Common myeloid progenitor, CD34-positive (primary cell): Measurements from ENCODE around the gene RAD51AP2.
"Not testable (repeated sequence)": the region's sequence is repeated elsewhere in the genome, so short reads cannot be mapped to it uniquely, and the experiment has no call there.

Experiments used
- CTCF ChIA-PET: fragments of 350-600 bp; sonication (Branson Sonifier 250); formaldehyde crosslinking; loops from one replicate; lab custom pipeline; 2021; ENCODE audit warnings: antibody characterized with exemption; lab: Charles Lee
- POLR2A ChIA-PET: fragments of 350-600 bp; sonication (Branson Sonifier 250); formaldehyde crosslinking; loops from one replicate; lab custom pipeline; 2021; ENCODE audit warnings: antibody characterized with exemption; lab: Charles Lee
- DNase-seq, 3 donors: peaks; one replicate each; pipeline versions ENCODE4 v3.0.0 to v3.0.0-alpha.2; 2013
- H3K27ac ChIP-seq, 2 experiments: 1 replicate in 1 of 2; 2 replicates in 1 of 2; pipeline ENCODE4 v1.7.0; 2013; ENCODE audit warnings: inconsistent platforms in 2 of 2, low read length in 2 of 2, mild to moderate bottlenecking in 2 of 2, low read depth in 1 of 2, moderate library complexity in 1 of 2; ENCODE audit not compliant: severe bottlenecking in 2 of 2, insufficient read depth in 1 of 2, poor library complexity in 1 of 2
- H3K27me3 ChIP-seq, 5 experiments: replicated peaks in 2 of 5; 1 replicate in 3 of 5; 2 replicates in 2 of 5; pipeline versions ENCODE4 v1.6.1 to v1.7.0; 2013; ENCODE audit warnings: low read length in 4 of 5, mild to moderate bottlenecking in 2 of 5, moderate library complexity in 2 of 5, inconsistent platforms in 1 of 5; ENCODE audit not compliant: insufficient read depth in 5 of 5, control insufficient read depth in 4 of 5
- H3K36me3 ChIP-seq, 4 experiments: 1 replicate in 2 of 4; 2 replicates in 2 of 4; pipeline versions ENCODE4 v1.6.1 to v1.7.0; 2013; ENCODE audit warnings: low read length in 3 of 4, control low read depth in 1 of 4, mild to moderate bottlenecking in 1 of 4; ENCODE audit not compliant: control insufficient read depth in 4 of 4, insufficient read depth in 4 of 4
- H3K4me1 ChIP-seq, 4 experiments: 1 replicate in 3 of 4; 2 replicates in 1 of 4; pipeline versions ENCODE4 v1.6.1 to v1.7.1; 2013; ENCODE audit warnings: low read length in 3 of 4, mild to moderate bottlenecking in 3 of 4, control low read depth in 1 of 4, inconsistent platforms in 1 of 4, moderate library complexity in 1 of 4; ENCODE audit not compliant: control insufficient read depth in 4 of 4, insufficient read depth in 4 of 4; ENCODE audit errors: control extremely low read depth in 1 of 4
- H3K4me3 ChIP-seq, 7 experiments: 1 replicate in 4 of 7; 2 replicates in 3 of 7; pipeline versions ENCODE4 v1.5.1 to v1.7.0; 2013; ENCODE audit warnings: mild to moderate bottlenecking in 7 of 7, low read length in 6 of 7, moderate library complexity in 6 of 7, inconsistent platforms in 2 of 7, low read depth in 2 of 7, control low read depth in 1 of 7; ENCODE audit not compliant: insufficient read depth in 4 of 7, control insufficient read depth in 1 of 7; ENCODE audit errors: extremely low read depth in 1 of 7
- H3K9me3 ChIP-seq, 5 experiments: 1 replicate in 4 of 5; 2 replicates in 1 of 5; pipeline versions ENCODE4 v1.6.1 to v1.7.1; 2013; ENCODE audit warnings: low read length in 4 of 5, mild to moderate bottlenecking in 2 of 5, inconsistent platforms in 1 of 5, low read depth in 1 of 5, moderate library complexity in 1 of 5; ENCODE audit not compliant: control insufficient read depth in 4 of 5, insufficient read depth in 2 of 5; ENCODE audit errors: control extremely low read depth in 1 of 5
- WGBS: methylation state at CpG from one replicate; pipeline ENCODE4 v1.1.5; 2013; ENCODE audit not compliant: insufficient coverage; 5-methylcytosine and 5-hydroxymethylcytosine counted together

Gene RAD51AP2

DNA sequence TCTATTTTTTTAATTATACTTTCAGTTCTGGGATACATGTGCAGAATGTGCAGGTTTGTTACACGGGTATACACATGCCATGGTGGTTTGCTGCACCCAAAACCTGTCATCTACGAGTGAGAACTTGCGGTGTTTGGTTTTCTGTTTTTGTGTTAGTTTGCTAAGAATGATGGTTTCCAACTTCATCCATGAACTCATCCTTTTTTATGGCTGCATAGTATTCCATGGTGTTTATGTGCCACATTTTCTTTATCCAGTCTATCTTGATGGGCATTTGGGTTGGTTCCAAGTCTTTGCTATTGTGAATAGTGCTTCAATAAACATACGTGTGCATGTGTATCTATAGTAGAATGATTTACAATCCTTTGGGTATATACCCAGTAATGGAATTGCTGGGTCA, 29.6 kb downstream of the RAD51AP2 start:
- H3K27me3 ChIP-seq, DNase-seq, CTCF ChIA-PET, H3K9me3 ChIP-seq, H3K4me1 ChIP-seq, H3K27ac ChIP-seq, POLR2A ChIA-PET, H3K36me3 ChIP-seq, H3K4me3 ChIP-seq: not testable (repeated sequence)
- no CpG with 5 or more reads among the region's 4 CpGs for WGBS

DNA sequence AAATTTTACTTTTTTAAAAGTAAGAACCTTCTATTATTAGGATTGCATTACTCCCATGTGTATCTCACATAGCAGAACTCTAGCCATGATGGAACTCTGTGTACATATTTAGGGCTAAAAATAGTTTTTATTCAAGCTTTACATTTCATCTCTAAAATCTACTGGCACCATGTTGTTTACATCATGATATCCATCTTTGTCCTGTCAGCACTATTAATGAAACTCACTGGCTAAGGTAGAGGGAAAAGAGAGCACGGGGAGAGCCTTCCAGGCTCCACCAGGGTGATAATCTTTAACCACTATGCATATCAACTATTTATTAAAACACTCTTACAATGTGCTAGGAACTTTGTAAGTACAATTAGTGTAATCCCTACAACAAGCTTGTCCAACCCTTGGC, 34.7 kb downstream of the RAD51AP2 start:
- Histone ChIP-seq H3K27me3 (no peaks in the 10 kb centered on the region), H3K36me3 (no peaks in the 10 kb centered on the region), H3K27ac (no peak overlapping the region), H3K9me3 (no peaks in the 10 kb centered on the region), H3K4me1 (no peaks in the 10 kb centered on the region), H3K4me3 (no peak overlapping the region)
- ChIA-PET POLR2A (no interaction called here), CTCF (no interaction called here)
- no CpG with 5 or more reads among the region's 1 CpG for WGBS
- no peak for DNase-seq

DNA sequence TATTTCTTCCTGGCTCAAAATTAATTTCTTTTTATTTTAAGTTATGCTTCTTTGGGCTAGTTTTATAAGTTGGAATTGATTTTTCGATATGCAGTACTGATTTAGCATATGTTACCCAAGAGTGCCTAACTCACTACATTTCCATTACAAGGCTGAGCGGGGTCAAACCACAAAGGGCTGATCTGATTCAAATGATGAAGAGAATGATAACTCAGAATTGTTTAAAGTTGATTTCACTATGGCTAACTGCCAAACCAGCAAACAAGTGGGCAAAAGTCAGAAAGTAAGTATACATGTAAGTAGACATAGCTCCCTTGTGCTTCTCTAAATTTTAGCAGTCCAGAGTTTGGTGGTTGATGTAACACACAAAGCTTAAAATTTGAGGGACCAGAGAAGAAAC, 35.6 kb downstream of the RAD51AP2 start:
- H3K27me3 ChIP-seq: no peaks in the 10 kb centered on the region
- H3K36me3 ChIP-seq: no peaks in the 10 kb centered on the region
- ChIA-PET CTCF (no interaction called here), POLR2A (no interaction called here)
- no peak for DNase-seq
- no peaks in the 10 kb centered on the region for H3K4me1 ChIP-seq
- H3K4me3 ChIP-seq: no peak overlapping the region
- no peaks in the 10 kb centered on the region for H3K9me3 ChIP-seq
- H3K27ac ChIP-seq: no peak overlapping the region
- WGBS: no CpG with 5 or more reads among the region's 2 CpGs

DNA sequence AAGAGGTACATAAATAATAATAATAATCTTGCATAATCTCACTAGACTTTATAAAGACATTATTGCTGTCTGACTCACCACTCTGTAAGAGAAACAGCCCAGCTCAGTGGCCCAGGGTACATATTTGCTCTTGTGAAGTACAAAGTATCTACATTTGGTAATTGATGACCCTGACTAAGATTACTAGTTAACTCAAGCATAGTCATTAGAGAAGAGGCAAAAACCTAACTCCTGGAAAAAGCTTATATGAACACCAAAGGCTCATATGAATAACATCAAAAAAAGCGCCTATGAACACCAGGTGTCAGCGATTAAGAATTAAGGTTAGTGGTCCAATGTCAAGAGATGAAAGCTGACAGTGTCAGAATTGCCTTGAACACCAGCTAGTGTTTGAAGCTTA, 38.4 kb downstream of the RAD51AP2 start:
- Histone ChIP-seq H3K27me3 (no peaks in the 10 kb centered on the region), H3K4me1 (no peaks in the 10 kb centered on the region), H3K4me3 (no peak overlapping the region), H3K36me3 (no peaks in the 10 kb centered on the region), H3K9me3 (no peaks in the 10 kb centered on the region), H3K27ac (no peak overlapping the region)
- 100% methylated on average over 2 of the region's 2 CpGs for WGBS
- POLR2A ChIA-PET: no interaction called here
- no peak for DNase-seq
- CTCF ChIA-PET: no interaction called here

DNA sequence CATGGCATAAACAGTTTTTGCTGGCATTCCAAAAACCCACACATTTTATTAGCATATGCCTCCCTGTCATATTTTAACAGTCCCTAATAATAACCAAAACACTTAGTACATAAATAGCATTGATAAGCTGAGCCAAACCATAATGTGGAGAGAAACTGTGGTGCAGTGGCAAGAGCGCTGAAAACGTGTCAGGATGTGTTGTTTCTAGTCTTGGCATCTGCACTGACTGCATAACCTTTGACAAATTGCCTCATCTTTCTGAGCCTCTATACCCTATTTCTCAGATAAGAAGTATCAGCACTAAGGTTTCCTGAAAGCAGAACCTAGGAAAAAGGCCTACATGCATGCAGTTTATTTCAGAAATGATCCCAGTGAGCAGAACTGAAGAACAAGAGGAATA, 41.4 kb downstream of the RAD51AP2 start:
- no peak for DNase-seq
- POLR2A ChIA-PET: no interaction called here

DNA sequence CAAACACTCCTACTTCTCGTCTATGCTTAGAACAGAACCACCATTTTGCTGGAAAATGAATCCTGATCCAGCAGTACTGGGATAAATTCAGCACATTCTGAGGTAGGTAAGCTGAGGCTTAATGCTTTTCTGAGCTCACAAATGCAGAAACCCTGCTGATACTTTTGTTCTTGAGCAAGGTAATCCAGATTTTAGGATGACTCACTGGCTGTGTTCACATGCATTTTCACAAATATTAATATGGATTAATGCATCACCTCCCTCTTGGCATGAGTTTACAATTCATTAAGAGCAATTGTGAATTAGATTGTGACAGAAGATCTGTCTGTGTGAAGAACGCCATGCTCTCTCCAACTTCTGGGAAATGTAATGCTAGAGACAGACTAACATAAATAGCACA, 42.2 kb downstream of the RAD51AP2 start:
- POLR2A ChIA-PET: no interaction called here
- 100% methylated on average over 1 of the region's 2 CpGs for WGBS
- H3K36me3 ChIP-seq: no peaks in the 10 kb centered on the region

More for the DNA sequence above, 41.4 kb downstream of the RAD51AP2 start:
- CTCF ChIA-PET: no interaction called here
- Histone ChIP-seq H3K27me3 (no peaks in the 10 kb centered on the region), H3K4me3 (no peak overlapping the region), H3K36me3 (no peaks in the 10 kb centered on the region), H3K27ac (no peak overlapping the region), H3K4me1 (no peaks in the 10 kb centered on the region), H3K9me3 (no peaks in the 10 kb centered on the region)
- 94% methylated on average over 2 of the region's 2 CpGs for WGBS

DNA sequence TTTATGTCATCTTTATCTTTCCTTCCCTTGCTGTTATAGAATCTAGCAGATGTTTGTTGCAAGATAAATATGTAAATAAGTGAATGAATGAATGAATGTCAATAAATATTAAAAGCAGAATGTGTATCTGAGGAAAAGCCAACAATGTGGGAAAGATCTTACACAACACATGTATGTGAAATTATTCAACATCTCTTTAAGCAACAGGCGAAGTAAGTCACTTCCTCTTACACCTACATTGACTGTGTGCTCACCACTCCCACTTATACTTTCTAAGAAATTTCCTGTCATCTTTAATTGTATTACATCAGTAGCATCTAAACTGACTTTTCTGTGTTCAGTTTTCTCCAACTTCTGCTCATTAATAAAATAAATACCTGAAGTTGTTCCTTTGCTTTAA, 43.0 kb downstream of the RAD51AP2 start:
- Histone ChIP-seq H3K4me3 (no peak overlapping the region), H3K27ac (no peak overlapping the region), H3K9me3 (peaks cover 0 to 3% (median 3%) of the 10 kb centered on the region in 5 experiments), H3K36me3 (no peaks in the 10 kb centered on the region), H3K4me1 (no peaks in the 10 kb centered on the region), H3K27me3 (no peaks in the 10 kb centered on the region)
- ChIA-PET CTCF (no interaction called here), POLR2A (no interaction called here)
- WGBS: 83% methylated on average over 1 of the region's 1 CpG
- DNase-seq: no peak

More for the DNA sequence above, 42.2 kb downstream of the RAD51AP2 start:
- no peaks in the 10 kb centered on the region for H3K27me3 ChIP-seq
- no peaks in the 10 kb centered on the region for H3K4me1 ChIP-seq
- no peak for DNase-seq
- no peak overlapping the region for H3K4me3 ChIP-seq
- CTCF ChIA-PET: no interaction called here
- H3K9me3 ChIP-seq: peaks cover 0 to 3% (median 0%) of the 10 kb centered on the region in 5 experiments
- no peak overlapping the region for H3K27ac ChIP-seq
